Kidney (tissue), 14 donors: ENCODE measurements around the gene CAMK2G. TPM values are rescaled to one million over a fixed set of nuclear protein-coding genes. Genes with fewer than 3 reads are reported as not detected.

Experiments
- DNase-seq, 5 donors: peaks; one replicate each; pipeline ENCODE4 v3.0.0-alpha.2; 2013 to 2020
- FAIRE-seq: peaks from 2 replicates; lab custom pipeline; 2012; peaks lifted over from hg19 to GRCh38; lab: Jason Lieb, UNC
- H3K27ac ChIP-seq, 2 donors: one replicate each; pipeline ENCODE4 v1.7.0; 2013; ENCODE audit warnings: low read depth in 2 of 2, low read length in 2 of 2, inconsistent platforms in 1 of 2
- H3K27me3 ChIP-seq: one replicate; pipeline ENCODE4 v1.7.1; 2013; ENCODE audit warnings: low read length, inconsistent platforms; ENCODE audit not compliant: control insufficient read depth, insufficient read depth
- H3K36me3 ChIP-seq, 3 donors: one replicate each; pipeline versions ENCODE4 v1.7.0 to v1.7.1; 2013; ENCODE audit warnings: low read length in 3 of 3, control low read depth in 1 of 3, inconsistent platforms in 1 of 3; ENCODE audit not compliant: insufficient read depth in 3 of 3, control insufficient read depth in 2 of 3
- H3K4me1 ChIP-seq, 3 donors: one replicate each; pipeline versions ENCODE4 v1.7.0 to v1.7.1; 2013; ENCODE audit warnings: low read length in 3 of 3, inconsistent platforms in 1 of 3, low read depth in 1 of 3; ENCODE audit not compliant: control insufficient read depth in 2 of 3, insufficient read depth in 2 of 3
- H3K4me3 ChIP-seq, 3 donors: one replicate each; pipeline versions ENCODE4 v1.7.0 to v1.8.1; 2013; ENCODE audit warnings: low read length in 3 of 3, control low read depth in 1 of 3, inconsistent platforms in 1 of 3
- H3K9ac ChIP-seq, 3 donors: one replicate each; pipeline versions ENCODE4 v1.7.0 to v1.7.1; 2013; ENCODE audit warnings: low read length in 3 of 3, control low read depth in 1 of 3, inconsistent platforms in 1 of 3
- H3K9me3 ChIP-seq, 3 donors: one replicate each; pipeline versions ENCODE4 v1.7.0 to v1.7.1; 2013; ENCODE audit warnings: low read length in 3 of 3, control low read depth in 1 of 3, inconsistent platforms in 1 of 3; ENCODE audit not compliant: control insufficient read depth in 2 of 3, insufficient read depth in 1 of 3
- CTCF ChIP-seq: IDR thresholded peaks from 3 replicates; pipeline ENCODE4 v1.5.1; 2012; ENCODE audit warnings: mild to moderate bottlenecking, moderate library complexity, borderline replicate concordance; ENCODE audit not compliant: insufficient read depth; ENCODE audit errors: extremely low read depth
- intact Hi-C: fragments of 100-400 bp; cut with DNase I; formaldehyde crosslinking; loops from one replicate; pipeline ENCODE4 v1.11.1; 2022
- polyA plus RNA-seq: library from polyadenylated mRNA; stranded (reverse); fragments of 350-450 nt; fragmentation: Illumina TruSeq; extraction: RNeasy Lipid Tissue Mini Kit (QIAGEN cat#74804); gene quantifications from one replicate; pipeline ENCODE4 v1.2.3, GENCODE V29; 2014; ENCODE audit warnings: low read depth, low replicate concordance; ENCODE audit not compliant: insufficient read depth
- total RNA-seq: library from RNA; stranded (reverse); fragmentation: NEBNext Ultra II Directional; extraction: Animal tissue kit (Norgen Biotek cat#: 25700); gene quantifications from one replicate; pipeline ENCODE4 v1.2.1, GENCODE V29; 2021
- donor health status: control.
- donor health status: control.
- donor health status: control.
- donor health status: control.
- donor health status: control.
- donor health status: DM: yes; HTN: yes; CAD: no.
- donor health status: Normal renal cell carcinoma (clear cell type).

The CAMK2G gene
- total and polyA plus RNA-seq, 2 donors from 2014 or later: 21.0 to 29.1 TPM

GRCh38 chr10:73865459-73866442, 8.6 kb downstream of the CAMK2G start:
- intact Hi-C loops: no loop called here
- H3K4me3 ChIP-seq: no peak overlapping the region

GRCh38 chr10:73865107-73865458, 9.3 kb downstream of the CAMK2G start:
- FAIRE-seq (no peak), DNase-seq (no peak)
- Histone ChIP-seq H3K27me3 (no peaks in the 10 kb centered on the region), H3K9me3 (no peaks in the 10 kb centered on the region), H3K4me3 (no peak overlapping the region), H3K27ac (no peak overlapping the region), H3K36me3 (peaks cover 0 to 23% (median 2%) of the 10 kb centered on the region in 3 donors), H3K4me1 (peaks cover 0 to 16% (median 12%) of the 10 kb centered on the region in 3 donors), H3K9ac (no peak overlapping the region)
- TF ChIP-seq CTCF: no peak
- intact Hi-C loops: no loop called here

More at GRCh38 chr10:73865459-73866442, 8.6 kb downstream of the CAMK2G start:
- Histone ChIP-seq H3K27me3 (no peaks in the 10 kb centered on the region), H3K4me1 (peaks cover 0 to 14% (median 12%) of the 10 kb centered on the region in 3 donors), H3K9me3 (no peaks in the 10 kb centered on the region), H3K9ac (no peak overlapping the region), H3K27ac (no peak overlapping the region), H3K36me3 (peaks cover 0 to 17% (median 2%) of the 10 kb centered on the region in 3 donors)
- no peak for TF ChIP-seq CTCF
- no peak for FAIRE-seq
- DNase-seq: peak in 1 of 5 donors; percentile 80

GRCh38 chr10:73864229-73864628, 10.1 kb downstream of the CAMK2G start:
- H3K9ac ChIP-seq: no peak overlapping the region
- FAIRE-seq (no peak), DNase-seq (no peak)
- TF ChIP-seq CTCF: no peak
- H3K27ac ChIP-seq: no peak overlapping the region
- no peak overlapping the region for H3K4me3 ChIP-seq
- peaks cover 0 to 19% (median 2%) of the 10 kb centered on the region in 3 donors for H3K36me3 ChIP-seq
- H3K4me1 ChIP-seq: peaks cover 0 to 18% (median 18%) of the 10 kb centered on the region in 3 donors
- H3K9me3 ChIP-seq: no peaks in the 10 kb centered on the region
- no peaks in the 10 kb centered on the region for H3K27me3 ChIP-seq
- intact Hi-C loops: no loop called here
